HepG2 (cell line): ENCODE measurements around the gene SPAG4. TPM values are rescaled to one million over a fixed set of nuclear protein-coding genes. Genes with fewer than 3 reads are reported as not detected.

Experiments
- AGO1 ChIP-seq: fragments of 200-400 bp; formaldehyde crosslinking; IDR thresholded peaks from 2 replicates; pipeline ENCODE4 v1.6.1; 2017; ENCODE audit warnings: mild to moderate bottlenecking, low read depth, low read length, moderate library complexity; ENCODE audit not compliant: poor library complexity, severe bottlenecking
- ARNT2 ChIP-seq: sonication (generic); formaldehyde crosslinking; IDR thresholded peaks from 2 replicates; pipeline ENCODE4 v1.8.0; 2022; ENCODE audit warnings: mild to moderate bottlenecking, low read depth, missing genetic modification reagents, moderate library complexity
- ATF5 ChIP-seq: sonication (generic); formaldehyde crosslinking; IDR thresholded peaks from 2 replicates; pipeline ENCODE4 v1.4.0; 2020; ENCODE audit warnings: mild to moderate bottlenecking, low read depth, missing genetic modification reagents
- CENPT ChIP-seq: sonication (generic); formaldehyde crosslinking; IDR thresholded peaks from 2 replicates; pipeline ENCODE4 v1.8.0; 2022; ENCODE audit warnings: low read depth, mild to moderate bottlenecking, moderate library complexity, missing genetic modification reagents
- NFE2L1 ChIP-seq: sonication (generic); formaldehyde crosslinking; IDR thresholded peaks from 2 replicates; pipeline ENCODE4 v1.4.0; 2020; ENCODE audit warnings: missing genetic modification reagents, mild to moderate bottlenecking, borderline replicate concordance
- RFX5 ChIP-seq: IDR thresholded peaks from 2 replicates; pipeline ENCODE4 v1.6.1; 2011; ENCODE audit warnings: low read depth, low read length, improper control_type of control experiment
- SIN3B ChIP-seq: fragments of 150-350 bp; IDR thresholded peaks from 2 replicates; pipeline ENCODE4 v1.6.1; 2014; ENCODE audit warnings: low read length
- STAG1 ChIP-seq: sonication (generic); formaldehyde crosslinking; IDR thresholded peaks from 2 replicates; pipeline ENCODE4 v1.4.0; 2020; ENCODE audit warnings: missing genetic modification reagents
- ZNF232 ChIP-seq: sonication (generic); formaldehyde crosslinking; IDR thresholded peaks from 2 replicates; pipeline ENCODE4 v1.4.0; 2020; ENCODE audit warnings: missing genetic modification reagents, borderline replicate concordance
- ZNF235 ChIP-seq: sonication (generic); formaldehyde crosslinking; IDR thresholded peaks from 2 replicates; pipeline ENCODE4 v1.8.1; 2023; ENCODE audit warnings: mild to moderate bottlenecking, missing genetic modification reagents, borderline replicate concordance
- ZNF274 ChIP-seq: sonication (generic); formaldehyde crosslinking; IDR thresholded peaks from 2 replicates; pipeline ENCODE4 v1.5.1; 2020; ENCODE audit warnings: mild to moderate bottlenecking, missing genetic modification reagents
- ZNF432 ChIP-seq: sonication (generic); formaldehyde crosslinking; IDR thresholded peaks from 2 replicates; pipeline ENCODE4 v1.5.0; 2020; ENCODE audit warnings: missing genetic modification reagents, mild to moderate bottlenecking, borderline replicate concordance
- ZNF615 ChIP-seq: sonication (generic); formaldehyde crosslinking; IDR thresholded peaks from 2 replicates; pipeline ENCODE4 v1.5.0; 2020; ENCODE audit warnings: mild to moderate bottlenecking, missing genetic modification reagents, borderline replicate concordance
- ZNF777 ChIP-seq: sonication (generic); formaldehyde crosslinking; IDR thresholded peaks from 2 replicates; pipeline ENCODE4 v1.4.0; 2020; ENCODE audit warnings: missing genetic modification reagents
- ZNF782 ChIP-seq: sonication (generic); formaldehyde crosslinking; IDR thresholded peaks from 2 replicates; pipeline ENCODE4 v1.4.0; 2020; ENCODE audit warnings: missing genetic modification reagents, mild to moderate bottlenecking, borderline replicate concordance
- ZNF878 ChIP-seq: sonication (generic); formaldehyde crosslinking; IDR thresholded peaks from 2 replicates; pipeline ENCODE4 v1.8.1; 2023; ENCODE audit warnings: mild to moderate bottlenecking, missing genetic modification reagents, moderate library complexity
- ZXDC ChIP-seq: sonication (generic); formaldehyde crosslinking; IDR thresholded peaks from 2 replicates; pipeline ENCODE4 v1.5.0; 2020; ENCODE audit warnings: mild to moderate bottlenecking, missing genetic modification reagents
- polyA plus RNA-seq, 8 experiments: library from polyadenylated mRNA; depleted of rRNA in 3 of 8; stranded (reverse) in 7 of 8; unstranded in 1 of 8; fragments of >200 nt; fragmentation: Illumina TruSeq in 4 of 8; extraction: Trizol in 4 of 8; gene quantifications; 2 replicates each; pipeline versions ENCODE4 v1.2.1 to v1.2.3, GENCODE V29; 2011 to 2016; ENCODE audit warnings: low read depth in 4 of 8, missing spikeins in 1 of 8, mixed read lengths in 1 of 8; ENCODE audit not compliant: insufficient read depth in 1 of 8
- total RNA-seq, 5 experiments: library from RNA; depleted of rRNA; stranded (reverse); fragments of >200 nt; fragmentation: Illumina TruSeq; extraction: Trizol; gene quantifications; 2 replicates each; pipeline ENCODE4 v1.2.3, GENCODE V29; 2016; ENCODE audit warnings: low read depth in 1 of 5

The SPAG4 gene
- total and polyA plus RNA-seq, 2 of the 13 experiments (the other 11 are each of a cell fraction or from before 2014, with no cell fraction given), result 5.8 to 137 TPM

- TF ChIP-seq ZNF232 (CRISPR knock-in tag) (0 out of 2 replicates have a peak, but pooled peaks have one; percentile 54), ZNF235 (CRISPR knock-in tag) (peak; percentile 81; the same call in 1 of the 2 replicates), ZNF878 (CRISPR knock-in tag) (no peak), ZNF432 (CRISPR knock-in tag) (no peak), ZNF274 (CRISPR knock-in tag) (peak; percentile 60; the same call in 1 of the 2 replicates), ZNF782 (CRISPR knock-in tag) (peak; percentile 91), ZNF777 (CRISPR knock-in tag) (peak; percentile 66; the same call in 1 of the 2 replicates), NFE2L1 (CRISPR knock-in tag) (peak; percentile 21; the same call in 1 of the 2 replicates), SIN3B (no peak), ZXDC (CRISPR knock-in tag) (peak; percentile 70; the same call in 1 of the 2 replicates), ZNF615 (CRISPR knock-in tag) (no peak), AGO1 (peak; percentile 27), RFX5 (no peak), ATF5 (CRISPR knock-in tag) (peak; percentile 84; the same call in 1 of the 2 replicates), STAG1 (CRISPR knock-in tag) (peak; percentile 74), CENPT (CRISPR knock-in tag) (peak; percentile 90), ARNT2 (peak; percentile 71; the same call in 1 of the 2 replicates)
Measured at GRCh38 chr20:35600993-35601973, 14.3 kb upstream of the SPAG4 start (continued).
